Keratinocyte (primary cell): Measurements from ENCODE around the gene BCAS1. TPM values are rescaled to one million over a fixed set of nuclear protein-coding genes. Genes with fewer than 3 reads are reported as not detected.
A peak's percentile ranks its signal among the peaks of the same experiment; 100 is the strongest.

Experiments
- DNase-seq: peaks from one replicate; pipeline ENCODE4 v3.0.0-alpha.2; 2011; ENCODE audit warnings: low read depth, missing footprints, low spot score
- FAIRE-seq: peaks from 2 replicates; lab custom pipeline; 2011; peaks lifted over from hg19 to GRCh38; lab: Jason Lieb, UNC
- H2AFZ ChIP-seq: 2 replicates; pipeline ENCODE4 v1.6.0; 2012; ENCODE audit warnings: low read length, control low read depth, inconsistent platforms; ENCODE audit not compliant: control insufficient read depth
- H3K27ac ChIP-seq: 2 replicates; pipeline ENCODE4 v1.5.1; 2011; ENCODE audit warnings: low read length; ENCODE audit not compliant: control insufficient read depth, insufficient read depth
- H3K27me3 ChIP-seq: 3 replicates; pipeline ENCODE4 v1.6.0; 2011; ENCODE audit warnings: low read length; ENCODE audit not compliant: control insufficient read depth, insufficient read depth; ENCODE audit errors: extremely low read depth
- H3K36me3 ChIP-seq, 2 experiments: 2 replicates in 1 of 2; 3 replicates in 1 of 2; pipeline ENCODE4 v1.5.1; 2011; ENCODE audit warnings: low read length in 2 of 2, mild to moderate bottlenecking in 1 of 2; ENCODE audit not compliant: control insufficient read depth in 2 of 2, insufficient read depth in 2 of 2; ENCODE audit errors: extremely low read depth in 1 of 2
- H3K4me1 ChIP-seq: 3 replicates; pipeline ENCODE4 v1.5.1; 2011; ENCODE audit warnings: low read length; ENCODE audit not compliant: control insufficient read depth, insufficient read depth; ENCODE audit errors: extremely low read depth
- H3K4me2 ChIP-seq: 3 replicates; pipeline ENCODE4 v1.6.0; 2011; ENCODE audit warnings: low read depth, low read length; ENCODE audit not compliant: control insufficient read depth, insufficient read depth; ENCODE audit errors: extremely low read depth
- H3K4me3 ChIP-seq, 3 experiments: fragments of 200-600 bp in 1 of 3; sonication (generic) in 1 of 3; 2 replicates in 2 of 3; 3 replicates in 1 of 3; pipeline ENCODE4 v1.5.1; 2011 to 2016; ENCODE audit warnings: low read length in 3 of 3, mild to moderate bottlenecking in 3 of 3, control low read depth in 2 of 3, inconsistent platforms in 1 of 3, low read depth in 1 of 3, mixed read lengths in 1 of 3, mixed run types in 1 of 3, moderate library complexity in 1 of 3; ENCODE audit not compliant: control insufficient read depth in 2 of 3, insufficient read depth in 2 of 3; ENCODE audit errors: extremely low read depth in 1 of 3
- H3K79me2 ChIP-seq: 2 replicates; pipeline ENCODE4 v1.6.0; 2012; ENCODE audit warnings: low read length; ENCODE audit not compliant: control insufficient read depth, insufficient read depth
- H3K9ac ChIP-seq: 3 replicates; pipeline ENCODE4 v1.6.0; 2011; ENCODE audit warnings: low read length; ENCODE audit not compliant: control insufficient read depth, insufficient read depth; ENCODE audit errors: extremely low read depth
- H3K9me1 ChIP-seq: 3 replicates; pipeline ENCODE4 v1.6.0; 2011; ENCODE audit warnings: low read length; ENCODE audit not compliant: control insufficient read depth, insufficient read depth; ENCODE audit errors: extremely low read depth
- H3K9me3 ChIP-seq: 2 replicates; pipeline ENCODE4 v1.5.1; 2012; ENCODE audit warnings: low read depth, low read length; ENCODE audit not compliant: control insufficient read depth
- H4K20me1 ChIP-seq: 3 replicates; pipeline ENCODE4 v1.6.0; 2011; ENCODE audit warnings: low read length; ENCODE audit not compliant: control insufficient read depth, insufficient read depth; ENCODE audit errors: extremely low read depth
- EZH2 ChIP-seq: IDR thresholded peaks from one replicate; pipeline ENCODE4 v1.6.1; 2012; ENCODE audit warnings: inconsistent platforms, mild to moderate bottlenecking, low read length, moderate library complexity
- dilution Hi-C: fragments of 300-500 bp; cut with MboI; formaldehyde crosslinking; loops from one replicate; pipeline ENCODE4 v1.7.0; 2020; ENCODE audit warnings: low sequenced_read_pairs; ENCODE audit not compliant: extremely low pct_ligation_motif_present
- polyA plus RNA-seq, 5 experiments: library from polyadenylated mRNA; depleted of rRNA in 3 of 5; stranded (reverse) in 3 of 5; stranded (forward) in 1 of 5; unstranded in 1 of 5; fragments of >200 nt; gene quantifications; 1 replicate in 1 of 5; 2 replicates in 3 of 5; 3 replicates in 1 of 5; pipeline versions ENCODE4 v1.2.1 to v1.2.3, GENCODE V29; 2011 to 2012; ENCODE audit warnings: missing spikeins in 2 of 5, low read depth in 1 of 5, low replicate concordance in 1 of 5
- TF ChIP-seq, protein P1 (sequence below), 3 experiments: IDR thresholded peaks in 1 of 3; conservative IDR thresholded peaks in 1 of 3; optimal IDR thresholded peaks in 1 of 3; 2 replicates in 2 of 3; 3 replicates in 1 of 3; pipeline versions ENCODE3 to v1.5.1; 2011; ENCODE audit warnings: low read length in 3 of 3, mild to moderate bottlenecking in 3 of 3, moderate library complexity in 2 of 3, control low read depth in 1 of 3, inconsistent platforms in 1 of 3; ENCODE audit not compliant: insufficient read depth in 2 of 3; ENCODE audit errors: extremely low read depth in 1 of 3

The BCAS1 gene
- polyA plus RNA-seq, 1 donor (not counting 4 experiments of a cell fraction or from before 2014, with no cell fraction given), result not detected

GRCh38 chr20:53929974-53930650 lies 140.3 kb downstream of the BCAS1 start:
- H3K79me2 ChIP-seq, result no peaks in the 10 kb centered on the region

DNA sequence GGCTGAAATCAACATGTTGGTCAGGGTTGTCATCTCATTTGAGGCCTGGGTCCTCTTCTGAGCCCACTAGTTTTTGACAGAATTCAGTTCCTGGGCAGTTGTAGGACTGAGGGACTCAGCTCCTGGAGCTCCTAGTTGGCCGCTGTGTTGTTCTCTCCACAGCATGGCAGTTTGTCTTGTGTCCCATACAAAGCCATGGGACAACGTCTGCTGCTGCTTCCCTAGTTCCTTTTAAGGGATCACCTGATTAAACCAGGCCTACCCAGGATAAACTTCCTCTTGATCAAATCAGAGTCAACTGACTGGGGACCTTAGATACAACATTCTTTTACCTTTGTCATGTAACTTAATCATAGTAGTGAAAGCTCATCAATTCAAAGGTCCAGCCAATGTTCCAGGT lies 141.0 kb downstream of the BCAS1 start:
- H3K27ac ChIP-seq, result no peak overlapping the region
- no peak for FAIRE-seq

More at GRCh38 chr20:53929974-53930650, 140.3 kb downstream of the BCAS1 start:
- H4K20me1 ChIP-seq, result no peaks in the 10 kb centered on the region
- no peak overlapping the region for H3K4me3 ChIP-seq
- no peaks in the 10 kb centered on the region for H3K9me1 ChIP-seq
- DNase-seq (no peak), FAIRE-seq (no peak)
- peak overlapping the region; percentile 47 for H3K4me2 ChIP-seq
- no peaks in the 10 kb centered on the region for H3K9me3 ChIP-seq
- H3K27me3 ChIP-seq, result no peaks in the 10 kb centered on the region
- peaks cover 37% of the 10 kb centered on the region for H3K4me1 ChIP-seq
- dilution Hi-C loops, result no loop called here
- TF ChIP-seq, protein P1, sequence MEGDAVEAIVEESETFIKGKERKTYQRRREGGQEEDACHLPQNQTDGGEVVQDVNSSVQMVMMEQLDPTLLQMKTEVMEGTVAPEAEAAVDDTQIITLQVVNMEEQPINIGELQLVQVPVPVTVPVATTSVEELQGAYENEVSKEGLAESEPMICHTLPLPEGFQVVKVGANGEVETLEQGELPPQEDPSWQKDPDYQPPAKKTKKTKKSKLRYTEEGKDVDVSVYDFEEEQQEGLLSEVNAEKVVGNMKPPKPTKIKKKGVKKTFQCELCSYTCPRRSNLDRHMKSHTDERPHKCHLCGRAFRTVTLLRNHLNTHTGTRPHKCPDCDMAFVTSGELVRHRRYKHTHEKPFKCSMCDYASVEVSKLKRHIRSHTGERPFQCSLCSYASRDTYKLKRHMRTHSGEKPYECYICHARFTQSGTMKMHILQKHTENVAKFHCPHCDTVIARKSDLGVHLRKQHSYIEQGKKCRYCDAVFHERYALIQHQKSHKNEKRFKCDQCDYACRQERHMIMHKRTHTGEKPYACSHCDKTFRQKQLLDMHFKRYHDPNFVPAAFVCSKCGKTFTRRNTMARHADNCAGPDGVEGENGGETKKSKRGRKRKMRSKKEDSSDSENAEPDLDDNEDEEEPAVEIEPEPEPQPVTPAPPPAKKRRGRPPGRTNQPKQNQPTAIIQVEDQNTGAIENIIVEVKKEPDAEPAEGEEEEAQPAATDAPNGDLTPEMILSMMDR (optimal IDR thresholded peaks at IDR 0.05 in 1 of 3, IDR thresholded peaks at IDR 0.05 in 1 of 3, conservative IDR thresholded peaks at IDR 0.05 in 1 of 3; ENCODE audit: extremely low read depth in 1 of 3, insufficient read depth in 2 of 3, low read length in 3 of 3), result no peak
- TF ChIP-seq EZH2, result no peak
- H3K36me3 ChIP-seq, result no peaks in the 10 kb centered on the region
- no peak overlapping the region for H3K9ac ChIP-seq
- peak overlapping the region; percentile 45 for H3K27ac ChIP-seq
- H2AFZ ChIP-seq, result no peak overlapping the region

More for the DNA sequence above, 141.0 kb downstream of the BCAS1 start:
- no peak overlapping the region for H2AFZ ChIP-seq
- H3K9me1 ChIP-seq, result no peaks in the 10 kb centered on the region
- no peak overlapping the region for H3K4me3 ChIP-seq
- no peak overlapping the region for H3K9ac ChIP-seq
- H3K79me2 ChIP-seq, result no peaks in the 10 kb centered on the region
- H3K9me3 ChIP-seq, result no peaks in the 10 kb centered on the region
- H3K36me3 ChIP-seq, result no peaks in the 10 kb centered on the region
- no peaks in the 10 kb centered on the region for H3K27me3 ChIP-seq
- dilution Hi-C loops, result no loop called here
- peaks cover 31% of the 10 kb centered on the region for H3K4me1 ChIP-seq
- no peak for TF ChIP-seq EZH2
- TF ChIP-seq, protein P1 (optimal IDR thresholded peaks at IDR 0.05 in 1 of 3, IDR thresholded peaks at IDR 0.05 in 1 of 3, conservative IDR thresholded peaks at IDR 0.05 in 1 of 3; ENCODE audit: extremely low read depth in 1 of 3, insufficient read depth in 2 of 3, low read length in 3 of 3), result no peak
- no peaks in the 10 kb centered on the region for H4K20me1 ChIP-seq
- no peak overlapping the region for H3K4me2 ChIP-seq
- no peak for DNase-seq
